Upper lobe of right lung (tissue), 1 donor: ENCODE results near the gene RELL1. TPM values are rescaled to one million over a fixed set of nuclear protein-coding genes. Genes with fewer than 3 reads are reported as not detected.
A peak's percentile ranks its signal among the peaks of the same experiment; 100 is the strongest.

Experiments
- ATAC-seq: fragments of 200-7000 bp; cut with Tn5 transposase; one replicate; pipeline ENCODE4 v1.9.1; 2020; ENCODE audit warnings: mild to moderate bottlenecking, moderate library complexity
- DNase-seq: peaks from one replicate; pipeline ENCODE4 v3.0.0-alpha.2; 2020
- H3K27ac ChIP-seq: fragments of 200-600 bp; one replicate; pipeline ENCODE4 v1.8.0; 2022
- H3K27me3 ChIP-seq: fragments of 200-600 bp; one replicate; pipeline ENCODE4 v1.8.0; 2022; ENCODE audit warnings: mild to moderate bottlenecking
- H3K36me3 ChIP-seq: fragments of 200-600 bp; one replicate; pipeline ENCODE4 v1.8.0; 2022
- H3K4me1 ChIP-seq: fragments of 200-600 bp; one replicate; pipeline ENCODE4 v1.8.0; 2022
- H3K4me3 ChIP-seq: fragments of 200-600 bp; one replicate; pipeline ENCODE4 v1.8.0; 2022; ENCODE audit warnings: mild to moderate bottlenecking
- H3K9me3 ChIP-seq: fragments of 200-600 bp; one replicate; pipeline ENCODE4 v1.8.0; 2022
- CTCF ChIP-seq: fragments of 200-600 bp; IDR thresholded peaks from one replicate; pipeline ENCODE4 v1.8.0; 2022; ENCODE audit warnings: antibody characterized with exemption
- intact Hi-C: fragments of 100-400 bp; cut with DNase I; formaldehyde crosslinking; loops from one replicate; pipeline ENCODE4 v1.11.0; 2022
- total RNA-seq: library from RNA; stranded (reverse); fragmentation: NEBNext Ultra II Directional; extraction: Animal tissue kit (Norgen Biotek cat#: 25700); gene quantifications from one replicate; pipeline ENCODE4 v1.2.1, GENCODE V29; 2021
- donor health status: DM: no; HTN: yes; CAD: no; lungs with severe emphysema.

RELL1 gene
- total RNA-seq, 1 donor from 2014 or later = 49.1 TPM

GRCh38 chr4:37656649-37657048, 29.5 kb downstream of the RELL1 start:
- no peaks in the 10 kb centered on the region for H3K27me3 ChIP-seq
- H3K27ac ChIP-seq = no peak overlapping the region
- peaks cover 12% of the 10 kb centered on the region for H3K4me1 ChIP-seq
- no peak for DNase-seq
- TF ChIP-seq CTCF = no peak
- H3K4me3 ChIP-seq = no peak overlapping the region
- ATAC-seq = no peak
- H3K9me3 ChIP-seq = peaks cover 18% of the 10 kb centered on the region
- H3K36me3 ChIP-seq = no peaks in the 10 kb centered on the region
- intact Hi-C loops = no loop called here

GRCh38 chr4:37653601-37654000, 32.6 kb downstream of the RELL1 start:
- H3K4me1 ChIP-seq = no peaks in the 10 kb centered on the region
- DNase-seq = no peak
- peaks cover 18% of the 10 kb centered on the region for H3K9me3 ChIP-seq
- H3K36me3 ChIP-seq = peaks cover 8% of the 10 kb centered on the region
- no peak for TF ChIP-seq CTCF
- no peak for ATAC-seq
- no peak overlapping the region for H3K27ac ChIP-seq
- no peak overlapping the region for H3K4me3 ChIP-seq
- intact Hi-C loops = no loop called here
- H3K27me3 ChIP-seq = no peaks in the 10 kb centered on the region

- Histone ChIP-seq H3K9me3 (peaks cover 18% of the 10 kb centered on the region), H3K27ac (no peak overlapping the region), H3K36me3 (peaks cover 10% of the 10 kb centered on the region), H3K4me3 (no peak overlapping the region), H3K4me1 (no peaks in the 10 kb centered on the region), H3K27me3 (no peaks in the 10 kb centered on the region)
- no peak for TF ChIP-seq CTCF
- intact Hi-C loops = no loop called here
- no peak for DNase-seq
- no peak for ATAC-seq
Measured at GRCh38 chr4:37652747-37653527, 33.2 kb downstream of the RELL1 start.

- H3K4me1 ChIP-seq = no peaks in the 10 kb centered on the region
- peaks cover 14% of the 10 kb centered on the region for H3K9me3 ChIP-seq
- H3K27me3 ChIP-seq = no peaks in the 10 kb centered on the region
- DNase-seq (no peak), ATAC-seq (no peak)
- TF ChIP-seq CTCF = no peak
- intact Hi-C loops = no loop called here
- peaks cover 18% of the 10 kb centered on the region for H3K36me3 ChIP-seq
- H3K4me3 ChIP-seq = no peak overlapping the region
- no peak overlapping the region for H3K27ac ChIP-seq
Measured at GRCh38 chr4:37651781-37652377, 34.3 kb downstream of the RELL1 start.

- no peaks in the 10 kb centered on the region for H3K9me3 ChIP-seq
- no peak for DNase-seq
- no peaks in the 10 kb centered on the region for H3K27me3 ChIP-seq
- H3K27ac ChIP-seq = no peak overlapping the region
- H3K36me3 ChIP-seq = peaks cover 32% of the 10 kb centered on the region
- H3K4me1 ChIP-seq = no peaks in the 10 kb centered on the region
- peak; percentile 31 for ATAC-seq
- H3K4me3 ChIP-seq = no peak overlapping the region
- no peak for TF ChIP-seq CTCF
- intact Hi-C loops = no loop called here
Measured at GRCh38 chr4:37650481-37650880, 35.7 kb downstream of the RELL1 start.
